Measurements from ENCODE around the gene SECISBP2.

DNA sequence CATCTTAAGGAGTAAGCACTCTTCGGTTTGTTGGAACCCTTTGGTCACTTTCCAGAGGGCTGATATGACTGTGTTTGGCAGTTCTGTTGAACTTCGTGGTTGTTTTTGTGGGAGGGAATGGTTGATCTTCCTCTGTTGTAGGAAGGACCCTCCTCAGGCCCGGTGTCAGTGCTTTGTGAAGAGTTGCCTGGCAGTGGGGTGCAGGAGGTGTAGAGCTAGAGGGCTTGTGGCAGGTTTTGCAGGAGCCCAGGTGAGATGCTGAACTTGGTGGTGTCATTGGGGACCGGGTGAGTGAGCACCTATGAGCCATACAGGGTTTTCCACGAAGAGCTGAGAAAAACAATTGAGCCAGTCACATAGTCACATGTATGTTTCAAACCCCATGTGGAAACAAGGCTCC is 27.2 kb downstream of the SECISBP2 start:
- TF ChIP-seq, protein P1, sequence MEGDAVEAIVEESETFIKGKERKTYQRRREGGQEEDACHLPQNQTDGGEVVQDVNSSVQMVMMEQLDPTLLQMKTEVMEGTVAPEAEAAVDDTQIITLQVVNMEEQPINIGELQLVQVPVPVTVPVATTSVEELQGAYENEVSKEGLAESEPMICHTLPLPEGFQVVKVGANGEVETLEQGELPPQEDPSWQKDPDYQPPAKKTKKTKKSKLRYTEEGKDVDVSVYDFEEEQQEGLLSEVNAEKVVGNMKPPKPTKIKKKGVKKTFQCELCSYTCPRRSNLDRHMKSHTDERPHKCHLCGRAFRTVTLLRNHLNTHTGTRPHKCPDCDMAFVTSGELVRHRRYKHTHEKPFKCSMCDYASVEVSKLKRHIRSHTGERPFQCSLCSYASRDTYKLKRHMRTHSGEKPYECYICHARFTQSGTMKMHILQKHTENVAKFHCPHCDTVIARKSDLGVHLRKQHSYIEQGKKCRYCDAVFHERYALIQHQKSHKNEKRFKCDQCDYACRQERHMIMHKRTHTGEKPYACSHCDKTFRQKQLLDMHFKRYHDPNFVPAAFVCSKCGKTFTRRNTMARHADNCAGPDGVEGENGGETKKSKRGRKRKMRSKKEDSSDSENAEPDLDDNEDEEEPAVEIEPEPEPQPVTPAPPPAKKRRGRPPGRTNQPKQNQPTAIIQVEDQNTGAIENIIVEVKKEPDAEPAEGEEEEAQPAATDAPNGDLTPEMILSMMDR (IDR thresholded peaks at IDR 0.05; ENCODE audit: poor library complexity): no peak
- TF ChIP-seq EZH2 (IDR thresholded peaks at IDR 0.05; ENCODE audit: borderline replicate concordance) (no peak), EZH2phosphoT487 (IDR thresholded peaks at IDR 0.05; ENCODE audit: low read depth, severe bottlenecking, unreplicated experiment) (no peak)
